SK-N-SH (cell line): ENCODE results near the gene ZNF414. TPM values are rescaled to one million over a fixed set of nuclear protein-coding genes. Genes with fewer than 3 reads are reported as not detected.

Experiments
- CTCF ChIA-PET: fragments of 300-600, 350-600 bp; formaldehyde crosslinking; extraction: SDS; loops from one replicate; lab custom pipeline; 2021; lab: Yijun Ruan, JAX
- POLR2A ChIA-PET: fragments of 350-600 bp; sonication (Branson Sonifier 250); formaldehyde crosslinking; extraction: SDS; loops from one replicate; lab custom pipeline; 2020; ENCODE audit warnings: antibody characterized with exemption, inconsistent platforms; lab: Yijun Ruan, JAX
- DNase-seq: peaks from one replicate; pipeline ENCODE4 v3.0.0; 2012
- H2AFZ ChIP-seq: fragments of 200-600 bp; sonication (generic); 2 replicates; pipeline ENCODE4 v1.8.1; 2016; ENCODE audit warnings: antibody characterized with exemption, mild to moderate bottlenecking, low read depth
- H3F3A ChIP-seq: fragments of 200-600 bp; sonication (generic); replicated peaks from 2 replicates; pipeline ENCODE3; 2016; ENCODE audit warnings: antibody characterized with exemption, mild to moderate bottlenecking; ENCODE audit not compliant: insufficient read depth
- H3K27ac ChIP-seq, 2 experiments: fragments of 200-500 bp in 1 of 2; fragments of 200-600 bp in 1 of 2; sonication (Bioruptor generic) in 1 of 2; sonication (generic), shearing (Covaris generic) in 1 of 2; 2 replicates each; pipeline versions ENCODE4 v1.5.1 to v1.6.1; 2014 to 2016; ENCODE audit warnings: low read depth in 2 of 2, inconsistent platforms in 1 of 2, low read length in 1 of 2, mild to moderate bottlenecking in 1 of 2, mixed read lengths in 1 of 2
- H3K27me3 ChIP-seq: fragments of 200-600 bp; sonication (generic), shearing (Covaris generic); 2 replicates; pipeline ENCODE4 v1.6.1; 2016; ENCODE audit warnings: mixed run types; ENCODE audit not compliant: insufficient read depth
- H3K36me3 ChIP-seq, 2 experiments: fragments of 200-500 bp in 1 of 2; fragments of 200-600 bp in 1 of 2; sonication (Bioruptor generic) in 1 of 2; sonication (generic) in 1 of 2; replicated peaks in 1 of 2; 2 replicates each; pipeline versions ENCODE3 to v1.5.1; 2014 to 2016; ENCODE audit warnings: low read length in 1 of 2, mild to moderate bottlenecking in 1 of 2; ENCODE audit not compliant: insufficient read depth in 2 of 2, control insufficient read depth in 1 of 2
- H3K4me1 ChIP-seq, 2 experiments: fragments of 200-500 bp in 1 of 2; fragments of 200-600 bp in 1 of 2; sonication (Bioruptor generic) in 1 of 2; sonication (generic), shearing (Covaris generic) in 1 of 2; 2 replicates each; pipeline versions ENCODE4 v1.5.1 to v1.6.1; 2014 to 2016; ENCODE audit warnings: low read depth in 1 of 2, low read length in 1 of 2, mixed run types in 1 of 2; ENCODE audit not compliant: insufficient read depth in 2 of 2, control insufficient read depth in 1 of 2
- H3K4me2 ChIP-seq: fragments of 200-600 bp; sonication (generic), shearing (Covaris generic); 2 replicates; pipeline ENCODE4 v1.6.1; 2017; ENCODE audit warnings: mixed run types
- H3K4me3 ChIP-seq, 2 experiments: fragments of 200-500 bp in 1 of 2; fragments of 200-600 bp in 1 of 2; sonication (Bioruptor generic) in 1 of 2; sonication (generic), shearing (Covaris generic) in 1 of 2; 2 replicates each; pipeline versions ENCODE4 v1.5.1 to v1.8.1; 2014 to 2016; ENCODE audit warnings: low read depth in 2 of 2, inconsistent platforms in 1 of 2, low read length in 1 of 2, mild to moderate bottlenecking in 1 of 2, mixed read lengths in 1 of 2, moderate library complexity in 1 of 2
- H3K79me2 ChIP-seq: fragments of 200-600 bp; sonication (generic); 2 replicates; pipeline ENCODE4 v1.8.1; 2017; ENCODE audit warnings: mild to moderate bottlenecking; ENCODE audit not compliant: insufficient read depth
- H3K9ac ChIP-seq: fragments of 200-600 bp; sonication (generic); 2 replicates; pipeline ENCODE4 v1.6.1; 2017; ENCODE audit warnings: mixed run types
- H3K9me2 ChIP-seq: fragments of 200-600 bp; sonication (generic); 2 replicates; pipeline ENCODE4 v1.6.1; 2017; ENCODE audit warnings: mixed run types
- H3K9me3 ChIP-seq: fragments of 200-600 bp; sonication (generic); 2 replicates; pipeline ENCODE4 v1.6.1; 2017; ENCODE audit warnings: mixed run types, mild to moderate bottlenecking, moderate library complexity
- H4K20me1 ChIP-seq: fragments of 200-600 bp; sonication (generic); 2 replicates; pipeline ENCODE4 v1.6.1; 2017; ENCODE audit warnings: mild to moderate bottlenecking, mixed run types; ENCODE audit not compliant: insufficient read depth
- EP300 ChIP-seq, 2 experiments: IDR thresholded peaks; 2 replicates each; pipeline versions ENCODE4 v1.4.0 to v1.6.1; 2012; ENCODE audit warnings: borderline replicate concordance in 1 of 2, low read depth in 1 of 2, low read length in 1 of 2
- EZH2phosphoT487 ChIP-seq: fragments of 200-600 bp; sonication (generic); IDR thresholded peaks from 2 replicates; pipeline ENCODE4 v1.6.1; 2017; ENCODE audit warnings: low read depth, mixed run types, mild to moderate bottlenecking, antibody characterized with exemption, moderate library complexity, borderline replicate concordance
- FOXJ3 ChIP-seq: sonication (generic); formaldehyde crosslinking; IDR thresholded peaks from 2 replicates; pipeline ENCODE4 v1.5.1; 2020; ENCODE audit warnings: mild to moderate bottlenecking, missing genetic modification reagents
- JUND ChIP-seq: IDR thresholded peaks from 2 replicates; pipeline ENCODE4 v1.4.0; 2012
- MEF2A ChIP-seq: IDR thresholded peaks from 2 replicates; pipeline ENCODE4 v1.4.0; 2012; ENCODE audit warnings: low read depth, borderline replicate concordance
- MXI1 ChIP-seq: IDR thresholded peaks from 2 replicates; pipeline ENCODE4 v1.6.1; 2012; ENCODE audit warnings: mild to moderate bottlenecking, low read depth, low read length, improper control_type of control experiment
- NFIC ChIP-seq: IDR thresholded peaks from 2 replicates; pipeline ENCODE4 v1.4.0; 2012; ENCODE audit warnings: borderline replicate concordance
- POLR2AphosphoS5 ChIP-seq: IDR thresholded peaks from 2 replicates; pipeline ENCODE4 v1.6.1; 2012; ENCODE audit warnings: low read depth, low read length
- RXRA ChIP-seq: IDR thresholded peaks from 2 replicates; pipeline ENCODE4 v1.4.0; 2012; ENCODE audit warnings: low read depth, mild to moderate bottlenecking, borderline replicate concordance
- TAF1 ChIP-seq: IDR thresholded peaks from 2 replicates; pipeline ENCODE4 v1.6.1; 2012; ENCODE audit warnings: low read depth, mild to moderate bottlenecking, low read length, moderate library complexity, borderline replicate concordance
- TCF12 ChIP-seq: IDR thresholded peaks from 2 replicates; pipeline ENCODE4 v1.4.0; 2012
- WGBS: methylation state at CpG from one replicate; pipeline ENCODE4 v1.1.6; 2017; ENCODE audit warnings: low lambda C conversion rate; 5-methylcytosine and 5-hydroxymethylcytosine counted together
- polyA plus RNA-seq, 3 experiments: library from polyadenylated mRNA; depleted of rRNA; stranded (reverse); fragments of >200 nt; gene quantifications; 2 replicates each; pipeline ENCODE4 v1.2.3, GENCODE V29; 2012
- TF ChIP-seq, protein P1 (sequence below): IDR thresholded peaks from 2 replicates; pipeline ENCODE4; 2012
- TF ChIP-seq, protein P2 (sequence below): IDR thresholded peaks from 2 replicates; pipeline ENCODE4 v1.4.0; 2012; ENCODE audit warnings: low read depth, borderline replicate concordance
- TF ChIP-seq, protein P3 (sequence below): IDR thresholded peaks from 2 replicates; pipeline ENCODE4 v1.6.1; 2012; ENCODE audit warnings: mild to moderate bottlenecking, low read depth, low read length, moderate library complexity
- TF ChIP-seq, protein P4 (sequence below): fragments of 200-600 bp; sonication (generic); IDR thresholded peaks from 2 replicates; pipeline ENCODE4 v1.6.1; 2017; ENCODE audit warnings: antibody characterized with exemption, mild to moderate bottlenecking, moderate library complexity
- TF ChIP-seq, protein P5 (sequence below): fragments of 150-350 bp; IDR thresholded peaks from 2 replicates; pipeline ENCODE4 v1.6.1; 2017; ENCODE audit warnings: antibody characterized with exemption, low read length, low read depth, borderline replicate concordance
- TF ChIP-seq, protein P6 (sequence below): IDR thresholded peaks from 2 replicates; pipeline ENCODE4 v1.4.0; 2012; ENCODE audit warnings: low read depth

Gene ZNF414
- polyA plus RNA-seq, 1 of the 3 experiments (the other 2 are of a cell fraction), result 17.0 TPM

DNA sequence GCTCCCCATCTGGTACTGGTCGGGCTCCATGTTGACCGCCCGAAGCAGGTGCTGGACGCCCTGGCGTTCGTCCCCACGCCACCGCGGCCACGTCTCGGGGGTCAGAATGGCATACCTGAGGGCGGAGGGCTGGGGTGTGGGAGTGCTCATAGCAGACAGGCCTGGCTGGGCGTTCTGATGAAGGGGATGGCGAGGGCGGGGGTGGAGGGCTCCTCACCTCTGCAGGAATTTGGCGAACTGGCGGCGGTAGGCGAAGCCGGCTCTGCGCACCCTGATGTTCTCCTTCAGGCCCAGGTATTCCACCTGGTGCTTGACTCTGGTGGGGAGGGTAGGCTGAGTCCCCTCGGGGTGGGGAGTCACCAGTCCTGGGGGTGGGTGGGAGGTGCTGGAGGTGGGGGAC is 22.3 kb upstream of the ZNF414 start (continued):
- TF ChIP-seq RXRA, result no peak
- no peak for TF ChIP-seq NFIC

DNA sequence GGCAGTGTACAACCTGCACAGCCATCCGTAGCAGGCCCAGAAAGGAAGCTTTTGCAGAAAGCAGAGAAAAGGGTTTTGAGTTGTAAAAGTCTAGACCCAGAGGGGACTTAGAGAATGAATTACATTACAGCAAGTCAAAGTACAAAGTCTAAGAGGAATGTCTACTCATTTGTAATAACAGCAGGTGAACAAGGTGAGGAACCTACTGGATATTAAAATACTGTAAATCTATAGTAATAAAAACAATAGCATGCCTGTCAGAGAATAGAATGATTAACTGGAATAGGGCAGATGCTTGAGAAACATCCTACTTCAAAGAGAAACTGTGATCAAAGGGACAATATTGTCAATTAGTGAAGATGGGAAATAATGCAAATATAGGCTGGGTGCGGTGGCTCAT is 18.3 kb upstream of the ZNF414 start:
- POLR2A ChIA-PET, result no interaction called here
- H3F3A ChIP-seq, result peaks cover 12% of the 10 kb centered on the region
- no peak overlapping the region for H3K9ac ChIP-seq
- DNase-seq, result no peak
- CTCF ChIA-PET, result interaction anchor here (0.7 kb wide), 1 partner anchor 46 kb away, joined by 3 read pairs; no protein-coding TSS in a partner anchor
- H2AFZ ChIP-seq, result no peak overlapping the region
- no peak overlapping the region for H3K4me3 ChIP-seq
- WGBS, result 35% methylated on average over 2 of the region's 2 CpGs
- no peak overlapping the region for H3K27ac ChIP-seq
- no peaks in the 10 kb centered on the region for H3K9me3 ChIP-seq
- no peaks in the 10 kb centered on the region for H3K36me3 ChIP-seq
- no peaks in the 10 kb centered on the region for H3K79me2 ChIP-seq
- H3K27me3 ChIP-seq, result no peaks in the 10 kb centered on the region; the same call in 1 of the 2 replicates
- H3K9me2 ChIP-seq, result no peaks in the 10 kb centered on the region
- peaks cover 14% of the 10 kb centered on the region for H4K20me1 ChIP-seq
- peaks cover 0 to 2% of the 10 kb centered on the region in 2 experiments; a peak in 1 of 4 replicates for H3K4me1 ChIP-seq
- no peak overlapping the region for H3K4me2 ChIP-seq
- TF ChIP-seq MXI1 (no peak), EZH2phosphoT487 (no peak), JUND (no peak), POLR2AphosphoS5 (no peak), EP300 (IDR thresholded peaks at IDR 0.05; ENCODE audit: borderline replicate concordance in 1 of 2, low read depth in 1 of 2, low read length in 1 of 2) (no peak), NFIC (no peak), FOXJ3 (CRISPR knock-in tag) (no peak), MEF2A (no peak), TCF12 (no peak), TAF1 (no peak)
- TF ChIP-seq, protein P1, sequence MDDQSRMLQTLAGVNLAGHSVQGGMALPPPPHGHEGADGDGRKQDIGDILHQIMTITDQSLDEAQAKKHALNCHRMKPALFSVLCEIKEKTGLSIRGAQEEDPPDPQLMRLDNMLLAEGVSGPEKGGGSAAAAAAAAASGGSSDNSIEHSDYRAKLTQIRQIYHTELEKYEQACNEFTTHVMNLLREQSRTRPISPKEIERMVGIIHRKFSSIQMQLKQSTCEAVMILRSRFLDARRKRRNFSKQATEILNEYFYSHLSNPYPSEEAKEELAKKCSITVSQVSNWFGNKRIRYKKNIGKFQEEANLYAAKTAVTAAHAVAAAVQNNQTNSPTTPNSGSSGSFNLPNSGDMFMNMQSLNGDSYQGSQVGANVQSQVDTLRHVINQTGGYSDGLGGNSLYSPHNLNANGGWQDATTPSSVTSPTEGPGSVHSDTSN, result no peak
- TF ChIP-seq, protein P2, sequence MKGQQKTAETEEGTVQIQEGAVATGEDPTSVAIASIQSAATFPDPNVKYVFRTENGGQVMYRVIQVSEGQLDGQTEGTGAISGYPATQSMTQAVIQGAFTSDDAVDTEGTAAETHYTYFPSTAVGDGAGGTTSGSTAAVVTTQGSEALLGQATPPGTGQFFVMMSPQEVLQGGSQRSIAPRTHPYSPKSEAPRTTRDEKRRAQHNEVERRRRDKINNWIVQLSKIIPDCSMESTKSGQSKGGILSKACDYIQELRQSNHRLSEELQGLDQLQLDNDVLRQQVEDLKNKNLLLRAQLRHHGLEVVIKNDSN, result no peak
- TF ChIP-seq, protein P3, sequence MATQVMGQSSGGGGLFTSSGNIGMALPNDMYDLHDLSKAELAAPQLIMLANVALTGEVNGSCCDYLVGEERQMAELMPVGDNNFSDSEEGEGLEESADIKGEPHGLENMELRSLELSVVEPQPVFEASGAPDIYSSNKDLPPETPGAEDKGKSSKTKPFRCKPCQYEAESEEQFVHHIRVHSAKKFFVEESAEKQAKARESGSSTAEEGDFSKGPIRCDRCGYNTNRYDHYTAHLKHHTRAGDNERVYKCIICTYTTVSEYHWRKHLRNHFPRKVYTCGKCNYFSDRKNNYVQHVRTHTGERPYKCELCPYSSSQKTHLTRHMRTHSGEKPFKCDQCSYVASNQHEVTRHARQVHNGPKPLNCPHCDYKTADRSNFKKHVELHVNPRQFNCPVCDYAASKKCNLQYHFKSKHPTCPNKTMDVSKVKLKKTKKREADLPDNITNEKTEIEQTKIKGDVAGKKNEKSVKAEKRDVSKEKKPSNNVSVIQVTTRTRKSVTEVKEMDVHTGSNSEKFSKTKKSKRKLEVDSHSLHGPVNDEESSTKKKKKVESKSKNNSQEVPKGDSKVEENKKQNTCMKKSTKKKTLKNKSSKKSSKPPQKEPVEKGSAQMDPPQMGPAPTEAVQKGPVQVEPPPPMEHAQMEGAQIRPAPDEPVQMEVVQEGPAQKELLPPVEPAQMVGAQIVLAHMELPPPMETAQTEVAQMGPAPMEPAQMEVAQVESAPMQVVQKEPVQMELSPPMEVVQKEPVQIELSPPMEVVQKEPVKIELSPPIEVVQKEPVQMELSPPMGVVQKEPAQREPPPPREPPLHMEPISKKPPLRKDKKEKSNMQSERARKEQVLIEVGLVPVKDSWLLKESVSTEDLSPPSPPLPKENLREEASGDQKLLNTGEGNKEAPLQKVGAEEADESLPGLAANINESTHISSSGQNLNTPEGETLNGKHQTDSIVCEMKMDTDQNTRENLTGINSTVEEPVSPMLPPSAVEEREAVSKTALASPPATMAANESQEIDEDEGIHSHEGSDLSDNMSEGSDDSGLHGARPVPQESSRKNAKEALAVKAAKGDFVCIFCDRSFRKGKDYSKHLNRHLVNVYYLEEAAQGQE, result no peak
- TF ChIP-seq, protein P4, sequence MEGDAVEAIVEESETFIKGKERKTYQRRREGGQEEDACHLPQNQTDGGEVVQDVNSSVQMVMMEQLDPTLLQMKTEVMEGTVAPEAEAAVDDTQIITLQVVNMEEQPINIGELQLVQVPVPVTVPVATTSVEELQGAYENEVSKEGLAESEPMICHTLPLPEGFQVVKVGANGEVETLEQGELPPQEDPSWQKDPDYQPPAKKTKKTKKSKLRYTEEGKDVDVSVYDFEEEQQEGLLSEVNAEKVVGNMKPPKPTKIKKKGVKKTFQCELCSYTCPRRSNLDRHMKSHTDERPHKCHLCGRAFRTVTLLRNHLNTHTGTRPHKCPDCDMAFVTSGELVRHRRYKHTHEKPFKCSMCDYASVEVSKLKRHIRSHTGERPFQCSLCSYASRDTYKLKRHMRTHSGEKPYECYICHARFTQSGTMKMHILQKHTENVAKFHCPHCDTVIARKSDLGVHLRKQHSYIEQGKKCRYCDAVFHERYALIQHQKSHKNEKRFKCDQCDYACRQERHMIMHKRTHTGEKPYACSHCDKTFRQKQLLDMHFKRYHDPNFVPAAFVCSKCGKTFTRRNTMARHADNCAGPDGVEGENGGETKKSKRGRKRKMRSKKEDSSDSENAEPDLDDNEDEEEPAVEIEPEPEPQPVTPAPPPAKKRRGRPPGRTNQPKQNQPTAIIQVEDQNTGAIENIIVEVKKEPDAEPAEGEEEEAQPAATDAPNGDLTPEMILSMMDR, result no peak
- TF ChIP-seq, protein P5, sequence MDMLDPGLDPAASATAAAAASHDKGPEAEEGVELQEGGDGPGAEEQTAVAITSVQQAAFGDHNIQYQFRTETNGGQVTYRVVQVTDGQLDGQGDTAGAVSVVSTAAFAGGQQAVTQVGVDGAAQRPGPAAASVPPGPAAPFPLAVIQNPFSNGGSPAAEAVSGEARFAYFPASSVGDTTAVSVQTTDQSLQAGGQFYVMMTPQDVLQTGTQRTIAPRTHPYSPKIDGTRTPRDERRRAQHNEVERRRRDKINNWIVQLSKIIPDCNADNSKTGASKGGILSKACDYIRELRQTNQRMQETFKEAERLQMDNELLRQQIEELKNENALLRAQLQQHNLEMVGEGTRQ, result no peak
- TF ChIP-seq, protein P6, sequence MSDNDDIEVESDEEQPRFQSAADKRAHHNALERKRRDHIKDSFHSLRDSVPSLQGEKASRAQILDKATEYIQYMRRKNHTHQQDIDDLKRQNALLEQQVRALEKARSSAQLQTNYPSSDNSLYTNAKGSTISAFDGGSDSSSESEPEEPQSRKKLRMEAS, result no peak
